IMR-90 (cell line): ENCODE results near the gene PNPLA2. TPM values are rescaled to one million over a fixed set of nuclear protein-coding genes. Genes with fewer than 3 reads are reported as not detected.

Experiments
- ATAC-seq: fragments of 200-7000 bp; cut with Tn5 transposase; 2 replicates; pipeline ENCODE4 v1.9.1; 2020; ENCODE audit warnings: low read depth, mild to moderate bottlenecking, moderate library complexity
- BruUV-seq: library from RNA; stranded (reverse); fragments of 400-500 nt; replicated peaks from 2 replicates; lab custom pipeline; 2021; lab: Mats Ljungman, UMichigan
- CTCF ChIA-PET: fragments of 300-600 bp; formaldehyde crosslinking; extraction: SDS; loops from one replicate; lab custom pipeline; 2021; ENCODE audit warnings: antibody characterized with exemption; lab: Yijun Ruan, JAX
- POLR2A ChIA-PET: fragments of 300-600 bp; sonication (Branson Sonifier 250); formaldehyde crosslinking; loops from one replicate; lab custom pipeline; 2022; ENCODE audit warnings: antibody characterized with exemption; ENCODE audit not compliant: unreplicated experiment; lab: Charles Lee
- DNase-seq: peaks from one replicate; pipeline ENCODE4 v3.0.0; 2013
- H2AFZ ChIP-seq: replicated peaks from 2 replicates; pipeline ENCODE3; 2013; ENCODE audit warnings: low read length, mild to moderate bottlenecking; ENCODE audit not compliant: poor library complexity
- H2AK5ac ChIP-seq: 2 replicates; pipeline ENCODE4 v1.6.1; 2013; ENCODE audit warnings: low read depth, low read length, inconsistent platforms
- H2AK9ac ChIP-seq: replicated peaks from 2 replicates; pipeline ENCODE3; 2013; ENCODE audit warnings: mild to moderate bottlenecking, low read depth, low read length, moderate library complexity; ENCODE audit not compliant: poor library complexity
- H2BK120ac ChIP-seq: 2 replicates; pipeline ENCODE4 v1.6.1; 2013; ENCODE audit warnings: low read depth, low read length, inconsistent platforms
- H2BK15ac ChIP-seq: 3 replicates; pipeline ENCODE4 v1.6.1; 2013; ENCODE audit warnings: low read depth, low read length, inconsistent platforms
- H2BK20ac ChIP-seq: 2 replicates; pipeline ENCODE4 v1.6.1; 2013; ENCODE audit warnings: low read depth, mild to moderate bottlenecking, inconsistent platforms, low read length, moderate library complexity
- H2BK5ac ChIP-seq: 2 replicates; pipeline ENCODE4 v1.6.1; 2013; ENCODE audit warnings: mild to moderate bottlenecking, low read depth, low read length, inconsistent platforms; ENCODE audit not compliant: poor library complexity, severe bottlenecking
- H3K14ac ChIP-seq: replicated peaks from 2 replicates; pipeline ENCODE4 v1.6.1; 2013; ENCODE audit warnings: low read depth, low read length, inconsistent platforms
- H3K18ac ChIP-seq: 2 replicates; pipeline ENCODE4 v1.6.1; 2013; ENCODE audit warnings: low read depth, low read length, control low read depth
- H3K23ac ChIP-seq: 2 replicates; pipeline ENCODE4 v1.6.1; 2013; ENCODE audit warnings: low read depth, low read length, inconsistent platforms
- H3K27ac ChIP-seq: 2 replicates; pipeline ENCODE4 v1.5.1; 2013; ENCODE audit warnings: mild to moderate bottlenecking, control low read depth, low read length; ENCODE audit not compliant: insufficient read depth
- H3K27me3 ChIP-seq: 2 replicates; pipeline ENCODE4 v1.6.1; 2013; ENCODE audit warnings: low read length; ENCODE audit not compliant: control insufficient read depth, insufficient read depth
- H3K36me3 ChIP-seq: 2 replicates; pipeline ENCODE4 v1.6.1; 2013; ENCODE audit warnings: low read length, mixed read lengths; ENCODE audit not compliant: control insufficient read depth, insufficient read depth
- H3K4ac ChIP-seq: 2 replicates; pipeline ENCODE4 v1.6.1; 2013; ENCODE audit warnings: low read depth, low read length, inconsistent platforms
- H3K4me1 ChIP-seq: 2 replicates; pipeline ENCODE4 v1.6.1; 2013; ENCODE audit warnings: low read length, mixed read lengths; ENCODE audit not compliant: control insufficient read depth, insufficient read depth
- H3K4me2 ChIP-seq: 2 replicates; pipeline ENCODE4 v1.6.1; 2013; ENCODE audit warnings: low read depth, mild to moderate bottlenecking, control low read depth, low read length, moderate library complexity
- H3K4me3 ChIP-seq: 2 replicates; pipeline ENCODE4 v1.5.1; 2013; ENCODE audit warnings: low read depth, mild to moderate bottlenecking, control low read depth, low read length, moderate library complexity; ENCODE audit not compliant: insufficient read depth
- H3K56ac ChIP-seq: 2 replicates; pipeline ENCODE4 v1.6.1; 2013; ENCODE audit warnings: low read length, inconsistent platforms; ENCODE audit not compliant: insufficient read depth; ENCODE audit errors: extremely low read depth
- H3K79me1 ChIP-seq, 2 experiments: 2 replicates each; pipeline ENCODE4 v1.6.1; 2013; ENCODE audit warnings: low read length in 2 of 2, inconsistent platforms in 1 of 2, low read depth in 1 of 2
- H3K9ac ChIP-seq: 2 replicates; pipeline ENCODE4 v1.6.1; 2013; ENCODE audit warnings: low read depth, low read length, control low read depth
- H3K9me1 ChIP-seq: 2 replicates; pipeline ENCODE4 v1.6.1; 2013; ENCODE audit warnings: low read length, inconsistent platforms; ENCODE audit not compliant: insufficient read depth
- H3K9me3 ChIP-seq: 2 replicates; pipeline ENCODE4 v1.6.1; 2013; ENCODE audit warnings: low read length; ENCODE audit not compliant: control insufficient read depth, insufficient read depth
- H4K20me1 ChIP-seq: 2 replicates; pipeline ENCODE4 v1.6.1; 2013; ENCODE audit warnings: low read length, inconsistent platforms; ENCODE audit not compliant: insufficient read depth
- H4K5ac ChIP-seq: 2 replicates; pipeline ENCODE4 v1.6.1; 2013; ENCODE audit warnings: mild to moderate bottlenecking, low read depth, low read length, control low read depth
- H4K8ac ChIP-seq, 2 experiments: 2 replicates each; pipeline ENCODE4 v1.6.1; 2013; ENCODE audit warnings: low read depth in 2 of 2, low read length in 2 of 2, control low read depth in 1 of 2, inconsistent platforms in 1 of 2
- H4K91ac ChIP-seq: 2 replicates; pipeline ENCODE4 v1.6.1; 2013; ENCODE audit warnings: low read depth, low read length, inconsistent platforms; ENCODE audit not compliant: insufficient read depth
- BHLHE40 ChIP-seq: fragments of 150-350 bp; IDR thresholded peaks from 2 replicates; pipeline ENCODE4 v1.6.1; 2016; ENCODE audit warnings: mild to moderate bottlenecking, low read depth, low read length
- CEBPB ChIP-seq: IDR thresholded peaks from 2 replicates; pipeline ENCODE4 v1.6.1; 2012; ENCODE audit warnings: low read depth, low read length, improper control_type of control experiment
- CHD1 ChIP-seq: IDR thresholded peaks from 2 replicates; pipeline ENCODE4 v1.6.1; 2012; ENCODE audit warnings: low read depth, low read length, improper control_type of control experiment
- CTCF ChIP-seq: conservative IDR thresholded peaks from 2 replicates; pipeline ENCODE4 v1.5.1; 2012; ENCODE audit warnings: mild to moderate bottlenecking, low read depth, low read length, improper control_type of control experiment
- FOS ChIP-seq: fragments of 150-350 bp; IDR thresholded peaks from 2 replicates; pipeline ENCODE4 v1.6.1; 2016; ENCODE audit warnings: low read depth, low read length
- MAFK ChIP-seq: IDR thresholded peaks from 2 replicates; pipeline ENCODE4 v1.6.1; 2012; ENCODE audit warnings: low read depth, low read length, improper control_type of control experiment
- MAZ ChIP-seq: IDR thresholded peaks from 2 replicates; pipeline ENCODE4 v1.6.1; 2012; ENCODE audit warnings: low read depth, mild to moderate bottlenecking, low read length, improper control_type of control experiment, moderate library complexity, borderline replicate concordance
- MXI1 ChIP-seq: IDR thresholded peaks from 2 replicates; pipeline ENCODE4 v1.6.1; 2012; ENCODE audit warnings: low read depth, mild to moderate bottlenecking, low read length, moderate library complexity, borderline replicate concordance
- NFE2L2 ChIP-seq: fragments of 150-350 bp; IDR thresholded peaks from 2 replicates; pipeline ENCODE4 v1.6.1; 2016; ENCODE audit warnings: low read depth, mild to moderate bottlenecking, low read length
- POLR2A ChIP-seq: IDR thresholded peaks from 2 replicates; pipeline ENCODE4 v1.6.1; 2012; ENCODE audit warnings: mild to moderate bottlenecking, low read depth, low read length
- RAD21 ChIP-seq: IDR thresholded peaks from 2 replicates; pipeline ENCODE4 v1.6.1; 2012; ENCODE audit warnings: low read length, improper control_type of control experiment
- RCOR1 ChIP-seq: IDR thresholded peaks from 2 replicates; pipeline ENCODE4 v1.6.1; 2012; ENCODE audit warnings: mild to moderate bottlenecking, low read length, improper control_type of control experiment; ENCODE audit not compliant: insufficient replicate concordance
- RFX5 ChIP-seq: IDR thresholded peaks from 2 replicates; pipeline ENCODE4 v1.8.0; 2012; ENCODE audit warnings: low read depth, mild to moderate bottlenecking, low read length, moderate library complexity
- SMC3 ChIP-seq: fragments of 150-350 bp; IDR thresholded peaks from 2 replicates; pipeline ENCODE4 v1.6.1; 2016; ENCODE audit warnings: low read depth, mild to moderate bottlenecking, antibody characterized with exemption, low read length, moderate library complexity
- USF2 ChIP-seq: fragments of 150-350 bp; IDR thresholded peaks from 2 replicates; pipeline ENCODE4 v1.6.1; 2017; ENCODE audit warnings: mild to moderate bottlenecking, antibody characterized with exemption, low read length, low read depth
- WGBS, 2 experiments: methylation state at CpG; one replicate each; pipeline versions ENCODE4 v1.1.5 to v1.1.7; 2013; ENCODE audit warnings: missing lambda C conversion rate in 2 of 2; ENCODE audit not compliant: insufficient read length in 1 of 2; ENCODE audit errors: extremely low coverage in 2 of 2; 5-methylcytosine and 5-hydroxymethylcytosine counted together
- dilution Hi-C: fragments of 300-500 bp; cut with HindIII; formaldehyde crosslinking; loops from one replicate; pipeline ENCODE4 v1.14.3; 2018; ENCODE audit warnings: low sequenced_read_pairs; ENCODE audit not compliant: unreplicated experiment
- in situ Hi-C: fragments of 300-500 bp; cut with MboI; formaldehyde crosslinking; loops from 3 replicates; pipeline ENCODE4 v1.14.3; 2019; ENCODE audit warnings: low sequenced_read_pairs, inconsistent platforms, mixed read lengths
- intact Hi-C: fragments of 100-400 bp; cut with micrococcal nuclease; formaldehyde crosslinking; loops from 2 replicates; pipeline ENCODE4 v1.10.0; 2022
- polyA plus RNA-seq, 3 experiments: library from polyadenylated mRNA; depleted of rRNA; stranded (reverse); fragments of >200 nt; gene quantifications; 2 replicates each; pipeline ENCODE4 v1.2.3, GENCODE V29; 2012; ENCODE audit warnings: low replicate concordance in 1 of 3
- total RNA-seq: library from RNA; depleted of rRNA; stranded (reverse); fragments of >200 nt; gene quantifications from 2 replicates; pipeline ENCODE4 v1.2.3, GENCODE V29; 2012
- TF ChIP-seq, protein P1 (sequence below): fragments of 150-350 bp; IDR thresholded peaks from 2 replicates; pipeline ENCODE4 v1.6.1; 2016; ENCODE audit warnings: low read depth, mild to moderate bottlenecking, low read length, moderate library complexity, borderline replicate concordance

The PNPLA2 gene
- total and polyA plus RNA-seq, 2 of the 4 experiments (the other 2 are of a cell fraction): 7.0 to 94.3 TPM

- peaks cover 0 to 4% of the 10 kb centered on the region in 2 experiments; a peak in 2 of 4 replicates for H3K79me1 ChIP-seq
- H3K18ac ChIP-seq: no peak overlapping the region
- no peaks in the 10 kb centered on the region for H3K27me3 ChIP-seq
- H3K4me3 ChIP-seq: no peak overlapping the region
- H3K23ac ChIP-seq: no peak overlapping the region
- no peak overlapping the region for H2AK9ac ChIP-seq
- H4K5ac ChIP-seq: no peak overlapping the region
- H3K4ac ChIP-seq: no peak overlapping the region
- POLR2A ChIA-PET: no interaction called here
- CTCF ChIA-PET: no interaction called here
- no peak overlapping the region for H3K9ac ChIP-seq
- no peak overlapping the region for H2BK5ac ChIP-seq
- no peak overlapping the region for H3K56ac ChIP-seq
- no peak overlapping the region for H2AFZ ChIP-seq
- H3K27ac ChIP-seq: no peak overlapping the region
- no peak overlapping the region for H2BK15ac ChIP-seq
- no peak for TF ChIP-seq POLR2A
- no peak for TF ChIP-seq MAFK
- no peak for TF ChIP-seq RCOR1
- no peak for TF ChIP-seq MAZ
- TF ChIP-seq RFX5: no peak
- no peak for TF ChIP-seq CHD1
- no peak for TF ChIP-seq USF2
- TF ChIP-seq NFE2L2: no peak
- TF ChIP-seq, protein P1, sequence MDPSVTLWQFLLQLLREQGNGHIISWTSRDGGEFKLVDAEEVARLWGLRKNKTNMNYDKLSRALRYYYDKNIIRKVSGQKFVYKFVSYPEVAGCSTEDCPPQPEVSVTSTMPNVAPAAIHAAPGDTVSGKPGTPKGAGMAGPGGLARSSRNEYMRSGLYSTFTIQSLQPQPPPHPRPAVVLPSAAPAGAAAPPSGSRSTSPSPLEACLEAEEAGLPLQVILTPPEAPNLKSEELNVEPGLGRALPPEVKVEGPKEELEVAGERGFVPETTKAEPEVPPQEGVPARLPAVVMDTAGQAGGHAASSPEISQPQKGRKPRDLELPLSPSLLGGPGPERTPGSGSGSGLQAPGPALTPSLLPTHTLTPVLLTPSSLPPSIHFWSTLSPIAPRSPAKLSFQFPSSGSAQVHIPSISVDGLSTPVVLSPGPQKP: no peak
- no peak for TF ChIP-seq CTCF
- TF ChIP-seq RAD21: no peak
- TF ChIP-seq CEBPB: no peak
- TF ChIP-seq MXI1: no peak
- no peak for TF ChIP-seq BHLHE40
- TF ChIP-seq SMC3: no peak
- no peak for TF ChIP-seq FOS
- no peak overlapping the region for H2AK5ac ChIP-seq
- no peaks in the 10 kb centered on the region for H3K9me1 ChIP-seq
- H3K4me2 ChIP-seq: no peak overlapping the region
- DNase-seq (no peak), ATAC-seq (no peak)
- H2BK120ac ChIP-seq: no peak overlapping the region
- in situ Hi-C loops (no loop called here), dilution Hi-C loops (no loop called here), intact Hi-C loops (no loop called here)
- 90% methylated on average over 4 of the region's 28 CpGs; no CpG with 5 or more reads in 1 of the 2 experiments for WGBS, 2 experiments
- no peak overlapping the region for H4K91ac ChIP-seq
- BruUV-seq: no TSS peak
- H2BK20ac ChIP-seq: no peak overlapping the region
- H4K20me1 ChIP-seq: peaks cover 5% of the 10 kb centered on the region
- H3K9me3 ChIP-seq: no peaks in the 10 kb centered on the region
- H4K8ac ChIP-seq: no peak overlapping the region
- H3K4me1 ChIP-seq: peaks cover 9% of the 10 kb centered on the region
- H3K14ac ChIP-seq: no peak overlapping the region
- H3K36me3 ChIP-seq: peaks cover 10% of the 10 kb centered on the region; the same call in 1 of the 2 replicates
Measured at GRCh38 chr11:788009-788640, 30.6 kb upstream of the PNPLA2 start.
